Peyer's patch (tissue), 4 donors: ENCODE results near the gene UBE2L5. TPM values are rescaled to one million over a fixed set of nuclear protein-coding genes. Genes with fewer than 3 reads are reported as not detected.
A peak's percentile ranks its signal among the peaks of the same experiment; 100 is the strongest.
"Not testable (repeated sequence)": the region's sequence is repeated elsewhere in the genome, so short reads cannot be mapped to it uniquely, and the experiment has no call there.

Experiments used
- DNase-seq, 3 donors: peaks; one replicate each; pipeline ENCODE4 v3.0.0-alpha.2; 2017 to 2019
- H3K27ac ChIP-seq, 4 donors: fragments of 200-600 bp; sonication (generic); one replicate each; pipeline ENCODE4 v1.5.1; 2016 to 2019
- H3K27me3 ChIP-seq, 2 donors: fragments of 200-600 bp; sonication (generic); one replicate each; pipeline ENCODE4 v1.5.1; 2019
- H3K36me3 ChIP-seq, 3 donors: fragments of 200-600 bp; sonication (generic); one replicate each; pipeline ENCODE4 v1.5.1; 2016 to 2019
- H3K4me1 ChIP-seq, 4 donors: fragments of 200-600 bp; sonication (generic); one replicate each; pipeline ENCODE4 v1.5.1; 2016 to 2019
- H3K4me3 ChIP-seq, 4 donors: fragments of 200-600 bp; sonication (generic); 1 replicate in 3 of 4; 2 replicates in 1 of 4; pipeline ENCODE4 v1.5.1; 2016 to 2019; ENCODE audit warnings: mild to moderate bottlenecking in 1 of 4
- H3K9me3 ChIP-seq, 4 donors: fragments of 200-600 bp; sonication (generic); one replicate each; pipeline ENCODE4 v1.5.1; 2016 to 2019; ENCODE audit warnings: mild to moderate bottlenecking in 1 of 4
- CTCF ChIP-seq, 6 experiments: fragments of 450-650 bp in 4 of 6; fragments of 200-600 bp in 2 of 6; sonication (generic) in 1 of 6; IDR thresholded peaks; one replicate each; pipeline ENCODE4 v1.5.1; 2017 to 2019; ENCODE audit warnings: antibody characterized with exemption in 6 of 6, mild to moderate bottlenecking in 3 of 6, moderate library complexity in 1 of 6
- POLR2A ChIP-seq, 2 donors: fragments of 450-650 bp; IDR thresholded peaks; one replicate each; pipeline ENCODE4 v1.5.1; 2017; ENCODE audit warnings: antibody characterized with exemption in 2 of 2, mild to moderate bottlenecking in 2 of 2, moderate library complexity in 2 of 2
- total RNA-seq, 4 donors: library from RNA; depleted of rRNA; stranded (reverse); fragments of >200 nt; gene quantifications; one replicate each; pipeline ENCODE4 v1.1.0, GENCODE V29; 2016

Gene UBE2L5
- total RNA-seq, 4 donors from 2014 or later = not detected

GRCh38 chr13:30443957-30444404 lies 21.7 kb downstream of the UBE2L5 start:
- DNase-seq = peak in 2 of 3 donors; percentile 76 to 78
- no peak for TF ChIP-seq CTCF (IDR thresholded peaks at IDR 0.05)
- no peak for TF ChIP-seq POLR2A (IDR thresholded peaks at IDR 0.05)
- Histone ChIP-seq H3K4me1 (peaks cover 0 to 15% (median 5%) of the 10 kb centered on the region in 4 donors), H3K4me3 (no peak overlapping the region), H3K27me3 (no peaks in the 10 kb centered on the region), H3K9me3 (no peaks in the 10 kb centered on the region), H3K27ac (peak overlapping the region in 2 of 4 donors; percentile 47 to 82), H3K36me3 (no peaks in the 10 kb centered on the region)

GRCh38 chr13:30446126-30446500 lies 23.8 kb downstream of the UBE2L5 start:
- H3K4me3 ChIP-seq = peak overlapping the region; percentile 22 to 46 (median 44)
- H3K27me3 ChIP-seq = no peaks in the 10 kb centered on the region
- H3K36me3 ChIP-seq = no peaks in the 10 kb centered on the region
- H3K9me3 ChIP-seq = no peaks in the 10 kb centered on the region
- TF ChIP-seq POLR2A (IDR thresholded peaks at IDR 0.05) (no peak), CTCF (IDR thresholded peaks at IDR 0.05) (no peak)
- H3K27ac ChIP-seq = peak overlapping the region; percentile 39 to 82 (median 48)
- peaks cover 0 to 15% (median 5%) of the 10 kb centered on the region in 4 donors for H3K4me1 ChIP-seq
- DNase-seq = no peak

GRCh38 chr13:30448441-30448840 lies 26.1 kb downstream of the UBE2L5 start:
- Histone ChIP-seq H3K9me3 (no peaks in the 10 kb centered on the region), H3K4me3 (no peak overlapping the region), H3K27ac (no peak overlapping the region), H3K36me3 (no peaks in the 10 kb centered on the region), H3K4me1 (peaks cover 0 to 15% (median 5%) of the 10 kb centered on the region in 4 donors), H3K27me3 (no peaks in the 10 kb centered on the region)
- no peak for DNase-seq
- no peak for TF ChIP-seq POLR2A (IDR thresholded peaks at IDR 0.05)
- TF ChIP-seq CTCF (IDR thresholded peaks at IDR 0.05) = no peak

GRCh38 chr13:30450066-30450465 lies 27.8 kb downstream of the UBE2L5 start:
- no peaks in the 10 kb centered on the region for H3K36me3 ChIP-seq
- H3K27me3 ChIP-seq = no peaks in the 10 kb centered on the region
- H3K4me3 ChIP-seq = no peak overlapping the region
- TF ChIP-seq POLR2A (IDR thresholded peaks at IDR 0.05) (no peak), CTCF (IDR thresholded peaks at IDR 0.05) (no peak)
- H3K27ac ChIP-seq = no peak overlapping the region
- H3K9me3 ChIP-seq = no peaks in the 10 kb centered on the region
- DNase-seq = no peak
- H3K4me1 ChIP-seq = peaks cover 0 to 15% (median 2%) of the 10 kb centered on the region in 4 donors

- H3K27ac ChIP-seq, DNase-seq, H3K4me3 ChIP-seq, H3K9me3 ChIP-seq, H3K4me1 ChIP-seq, H3K27me3 ChIP-seq, H3K36me3 ChIP-seq: not testable (repeated sequence)
Measured at GRCh38 chr13:30451476-30451875, 29.2 kb downstream of the UBE2L5 start.

- no peaks in the 10 kb centered on the region for H3K27me3 ChIP-seq
- no peak for DNase-seq
- no peak overlapping the region for H3K27ac ChIP-seq
- H3K9me3 ChIP-seq = no peaks in the 10 kb centered on the region
- no peak for TF ChIP-seq POLR2A (IDR thresholded peaks at IDR 0.05)
- TF ChIP-seq CTCF (IDR thresholded peaks at IDR 0.05) = peak in 4 of 6 experiments; percentile 10 to 24 (median 18)
- H3K36me3 ChIP-seq = no peaks in the 10 kb centered on the region
- H3K4me3 ChIP-seq = no peak overlapping the region
- no peaks in the 10 kb centered on the region for H3K4me1 ChIP-seq
Measured at GRCh38 chr13:30453727-30454126, 31.4 kb downstream of the UBE2L5 start.
